Epithelial cell of esophagus (primary cell): ENCODE data around the gene SLC35C1.
A peak's percentile ranks its signal among the peaks of the same experiment; 100 is the strongest.
"Not testable (repeated sequence)": the region's sequence is repeated elsewhere in the genome, so short reads cannot be mapped to it uniquely, and the experiment has no call there.

Experiments used
- DNase-seq: peaks from one replicate; pipeline ENCODE4 v3.0.0; 2010; ENCODE audit warnings: low read depth
- H3K4me3 ChIP-seq: 2 replicates; pipeline ENCODE4 v1.5.1; 2011; ENCODE audit warnings: mild to moderate bottlenecking, low read length, control low read depth
- CTCF ChIP-seq: IDR thresholded peaks from 2 replicates; pipeline ENCODE4 v1.5.1; 2011; ENCODE audit warnings: low read depth, mild to moderate bottlenecking, low read length, control low read depth, inconsistent platforms; ENCODE audit not compliant: insufficient read depth; ENCODE audit errors: missing control alignments

Gene SLC35C1

DNA sequence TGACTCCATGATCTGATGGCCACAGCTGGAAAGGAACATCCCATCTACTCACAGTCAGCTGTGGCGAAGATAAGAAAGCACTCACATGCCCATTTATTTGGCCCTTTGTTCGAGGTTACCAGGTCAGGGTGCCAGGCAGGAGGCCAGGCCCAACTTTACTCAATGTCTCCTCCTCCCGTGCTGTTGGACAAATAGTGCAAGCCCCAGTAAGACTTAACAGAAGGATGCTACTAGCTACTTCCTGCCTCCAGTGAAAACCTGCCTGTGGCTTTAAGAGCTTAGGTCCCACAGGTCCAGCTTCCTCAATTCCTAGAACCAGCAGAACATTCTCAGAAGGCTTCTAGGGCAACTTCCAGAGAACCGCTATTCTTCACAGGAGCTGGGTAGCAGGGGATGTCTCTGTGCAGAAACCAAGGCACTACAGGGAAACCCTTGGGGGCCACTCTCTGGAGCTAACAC lies 29.4 kb downstream of the SLC35C1 start:
- no peak overlapping the region for H3K4me3 ChIP-seq
- no peak for DNase-seq
- no peak for TF ChIP-seq CTCF

DNA sequence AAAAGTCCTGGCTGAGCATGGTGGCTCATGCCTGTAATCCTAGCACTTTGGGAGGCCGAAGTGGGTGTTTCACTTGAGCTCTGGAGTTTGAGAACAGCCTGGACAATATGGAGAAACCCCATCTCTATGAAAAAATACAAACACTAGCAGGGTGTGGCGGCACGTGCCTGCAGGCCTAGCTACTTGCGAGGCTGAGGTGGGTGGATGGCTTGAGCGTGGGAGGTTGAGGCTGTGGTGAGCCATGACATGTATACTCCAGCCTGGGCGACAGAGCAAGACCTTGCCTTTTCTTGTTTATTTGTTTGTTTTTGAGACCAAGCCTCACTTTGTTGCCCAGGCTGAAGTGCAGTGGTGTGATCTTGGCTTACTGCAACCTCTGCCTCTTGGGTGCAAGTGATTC lies 34.3 kb downstream of the SLC35C1 start:
- no peak overlapping the region for H3K4me3 ChIP-seq
- DNase-seq: no peak
- no peak for TF ChIP-seq CTCF

- DNase-seq, H3K4me3 ChIP-seq: not testable (repeated sequence)
Observed at GRCh38 chr11:45840251-45840650, 35.3 kb downstream of the SLC35C1 start.

- H3K4me3 ChIP-seq: no peak overlapping the region
- DNase-seq: peak; percentile 88
- TF ChIP-seq CTCF: peak; percentile 90
Observed at GRCh38 chr11:45843158-45843924, 38.4 kb downstream of the SLC35C1 start.

DNA sequence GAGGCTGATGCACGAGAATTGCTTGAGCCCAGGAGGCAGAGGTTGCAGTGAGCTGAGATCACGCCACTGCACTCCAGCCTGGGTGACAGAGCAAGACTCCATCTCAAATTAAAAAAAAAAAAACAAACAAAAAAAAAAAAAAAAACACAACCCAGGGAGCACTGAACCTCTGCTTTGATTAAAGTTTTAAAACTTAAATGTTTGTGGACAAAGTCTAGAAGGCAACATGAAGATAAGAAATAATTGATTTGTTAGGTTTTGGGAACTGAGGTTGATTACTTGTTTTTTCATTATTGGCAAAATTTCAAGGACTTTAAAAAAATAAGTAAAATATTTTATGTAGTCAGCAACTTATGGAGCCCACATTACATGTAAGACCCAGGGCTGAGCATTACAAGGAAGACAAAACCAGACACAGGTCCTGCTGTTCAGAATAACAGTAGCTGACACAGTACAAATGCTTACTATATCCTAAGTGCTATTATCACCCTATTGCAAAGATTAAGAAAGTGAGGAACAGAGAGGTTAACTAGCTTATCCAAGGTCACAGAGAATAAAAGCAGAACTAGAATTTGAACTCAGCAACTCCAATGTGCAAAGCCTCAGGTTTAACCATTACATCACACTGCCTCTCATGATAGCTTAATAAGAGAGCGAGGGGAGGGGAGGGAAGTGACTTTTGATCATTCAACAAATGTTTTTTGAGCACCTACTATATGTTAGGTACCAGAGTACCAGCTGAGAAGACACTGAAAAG lies 40.1 kb downstream of the SLC35C1 start:
- no peak for DNase-seq
- TF ChIP-seq CTCF: no peak
- no peak overlapping the region for H3K4me3 ChIP-seq

- no peak for TF ChIP-seq CTCF
- no peak overlapping the region for H3K4me3 ChIP-seq
- no peak for DNase-seq
Observed at GRCh38 chr11:45846174-45846675, 41.3 kb downstream of the SLC35C1 start.
